WTC11 (cell line): ENCODE results near the gene CABCOCO1.
"Not testable (repeated sequence)": the region's sequence is repeated elsewhere in the genome, so short reads cannot be mapped to it uniquely, and the experiment has no call there.

Experiments used
- CREB1 ChIP-seq: sonication (generic); formaldehyde crosslinking; IDR thresholded peaks from 2 replicates; pipeline ENCODE4 v1.8.0; 2023; ENCODE audit warnings: mild to moderate bottlenecking, missing genetic modification reagents
- FOXJ3 ChIP-seq: sonication (generic); formaldehyde crosslinking; IDR thresholded peaks from 2 replicates; pipeline ENCODE4 v1.9.0; 2021; ENCODE audit warnings: missing genetic modification reagents, mild to moderate bottlenecking, borderline replicate concordance
- GTF2I ChIP-seq: fragments of 250-450 bp; sonication (Bioruptor Pico); conservative IDR thresholded peaks from 2 replicates; pipeline ENCODE4 v1.4.0; 2021; ENCODE audit warnings: mild to moderate bottlenecking
- JAZF1 ChIP-seq: fragments of 250-450 bp; sonication (Bioruptor Pico); IDR thresholded peaks from 2 replicates; pipeline ENCODE4 v1.9.0; 2021; ENCODE audit warnings: moderate library complexity, mild to moderate bottlenecking, inconsistent platforms
- JUN ChIP-seq: sonication (generic); formaldehyde crosslinking; IDR thresholded peaks from 2 replicates; pipeline ENCODE4 v1.8.0; 2023; ENCODE audit warnings: mild to moderate bottlenecking, missing genetic modification reagents
- RELA ChIP-seq: sonication (generic); formaldehyde crosslinking; IDR thresholded peaks from 2 replicates; pipeline ENCODE4 v1.8.1; 2022; ENCODE audit warnings: missing genetic modification reagents, mild to moderate bottlenecking, borderline replicate concordance
- SMAD3 ChIP-seq: sonication (generic); formaldehyde crosslinking; IDR thresholded peaks from 2 replicates; pipeline ENCODE4 v1.8.0; 2022; ENCODE audit warnings: missing genetic modification reagents, mild to moderate bottlenecking, borderline replicate concordance
- TF ChIP-seq, protein P1 (sequence below): sonication (generic); formaldehyde crosslinking; IDR thresholded peaks from 2 replicates; pipeline ENCODE4 v1.8.0; 2022; ENCODE audit warnings: mild to moderate bottlenecking, missing genetic modification reagents
- TF ChIP-seq, protein P2 (sequence below): sonication (generic); formaldehyde crosslinking; IDR thresholded peaks from 2 replicates; pipeline ENCODE4 v1.8.0; 2022; ENCODE audit warnings: mild to moderate bottlenecking, missing genetic modification reagents
- TF ChIP-seq, protein P3 (sequence below): fragments of 200-600 bp; IDR thresholded peaks from 2 replicates; pipeline ENCODE4 v1.8.0; 2022; ENCODE audit warnings: antibody characterized with exemption
- TF ChIP-seq, protein P4 (sequence below): sonication (generic); formaldehyde crosslinking; IDR thresholded peaks from 2 replicates; pipeline ENCODE4 v1.8.0; 2022; ENCODE audit warnings: mild to moderate bottlenecking, missing genetic modification reagents
- TF ChIP-seq, protein P5 (sequence below): fragments of 250-450 bp; sonication (Bioruptor Pico); IDR thresholded peaks from 2 replicates; pipeline ENCODE4 v1.8.0; 2021; ENCODE audit warnings: mild to moderate bottlenecking

DNA sequence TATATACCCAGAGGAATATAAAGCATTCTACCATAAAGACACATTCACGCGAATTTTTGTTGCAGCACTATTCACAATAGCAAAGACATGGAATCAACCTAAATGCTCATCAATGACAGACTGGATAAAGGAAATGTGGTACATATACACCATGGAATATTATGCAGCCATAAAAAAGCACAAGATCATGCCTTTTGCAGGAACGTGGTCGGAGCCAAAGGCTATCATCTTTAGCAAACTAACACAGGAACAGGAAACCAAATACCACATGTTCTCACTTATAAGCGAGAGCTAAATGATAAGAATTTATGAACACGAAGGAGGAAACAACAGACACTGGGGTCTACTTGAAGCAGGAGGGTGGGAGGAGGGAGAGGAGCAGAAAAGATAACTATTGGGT lies 74.7 kb downstream of the CABCOCO1 start:
- not testable (repeated sequence) for TF ChIP-seq SMAD3; CREB1; RELA; GTF2I (CRISPR knock-in tag); FOXJ3 (CRISPR knock-in tag); JAZF1 (CRISPR knock-in tag); JUN (CRISPR knock-in tag)
- TF ChIP-seq, protein P1, sequence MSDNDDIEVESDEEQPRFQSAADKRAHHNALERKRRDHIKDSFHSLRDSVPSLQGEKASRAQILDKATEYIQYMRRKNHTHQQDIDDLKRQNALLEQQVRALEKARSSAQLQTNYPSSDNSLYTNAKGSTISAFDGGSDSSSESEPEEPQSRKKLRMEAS (CRISPR knock-in tag) = not testable (repeated sequence)
- TF ChIP-seq, protein P2, sequence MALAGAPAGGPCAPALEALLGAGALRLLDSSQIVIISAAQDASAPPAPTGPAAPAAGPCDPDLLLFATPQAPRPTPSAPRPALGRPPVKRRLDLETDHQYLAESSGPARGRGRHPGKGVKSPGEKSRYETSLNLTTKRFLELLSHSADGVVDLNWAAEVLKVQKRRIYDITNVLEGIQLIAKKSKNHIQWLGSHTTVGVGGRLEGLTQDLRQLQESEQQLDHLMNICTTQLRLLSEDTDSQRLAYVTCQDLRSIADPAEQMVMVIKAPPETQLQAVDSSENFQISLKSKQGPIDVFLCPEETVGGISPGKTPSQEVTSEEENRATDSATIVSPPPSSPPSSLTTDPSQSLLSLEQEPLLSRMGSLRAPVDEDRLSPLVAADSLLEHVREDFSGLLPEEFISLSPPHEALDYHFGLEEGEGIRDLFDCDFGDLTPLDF = not testable (repeated sequence)
- TF ChIP-seq, protein P3, sequence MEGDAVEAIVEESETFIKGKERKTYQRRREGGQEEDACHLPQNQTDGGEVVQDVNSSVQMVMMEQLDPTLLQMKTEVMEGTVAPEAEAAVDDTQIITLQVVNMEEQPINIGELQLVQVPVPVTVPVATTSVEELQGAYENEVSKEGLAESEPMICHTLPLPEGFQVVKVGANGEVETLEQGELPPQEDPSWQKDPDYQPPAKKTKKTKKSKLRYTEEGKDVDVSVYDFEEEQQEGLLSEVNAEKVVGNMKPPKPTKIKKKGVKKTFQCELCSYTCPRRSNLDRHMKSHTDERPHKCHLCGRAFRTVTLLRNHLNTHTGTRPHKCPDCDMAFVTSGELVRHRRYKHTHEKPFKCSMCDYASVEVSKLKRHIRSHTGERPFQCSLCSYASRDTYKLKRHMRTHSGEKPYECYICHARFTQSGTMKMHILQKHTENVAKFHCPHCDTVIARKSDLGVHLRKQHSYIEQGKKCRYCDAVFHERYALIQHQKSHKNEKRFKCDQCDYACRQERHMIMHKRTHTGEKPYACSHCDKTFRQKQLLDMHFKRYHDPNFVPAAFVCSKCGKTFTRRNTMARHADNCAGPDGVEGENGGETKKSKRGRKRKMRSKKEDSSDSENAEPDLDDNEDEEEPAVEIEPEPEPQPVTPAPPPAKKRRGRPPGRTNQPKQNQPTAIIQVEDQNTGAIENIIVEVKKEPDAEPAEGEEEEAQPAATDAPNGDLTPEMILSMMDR = not testable (repeated sequence)
- TF ChIP-seq, protein P4, sequence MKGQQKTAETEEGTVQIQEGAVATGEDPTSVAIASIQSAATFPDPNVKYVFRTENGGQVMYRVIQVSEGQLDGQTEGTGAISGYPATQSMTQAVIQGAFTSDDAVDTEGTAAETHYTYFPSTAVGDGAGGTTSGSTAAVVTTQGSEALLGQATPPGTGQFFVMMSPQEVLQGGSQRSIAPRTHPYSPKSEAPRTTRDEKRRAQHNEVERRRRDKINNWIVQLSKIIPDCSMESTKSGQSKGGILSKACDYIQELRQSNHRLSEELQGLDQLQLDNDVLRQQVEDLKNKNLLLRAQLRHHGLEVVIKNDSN (CRISPR knock-in tag) = not testable (repeated sequence)
- TF ChIP-seq, protein P5, sequence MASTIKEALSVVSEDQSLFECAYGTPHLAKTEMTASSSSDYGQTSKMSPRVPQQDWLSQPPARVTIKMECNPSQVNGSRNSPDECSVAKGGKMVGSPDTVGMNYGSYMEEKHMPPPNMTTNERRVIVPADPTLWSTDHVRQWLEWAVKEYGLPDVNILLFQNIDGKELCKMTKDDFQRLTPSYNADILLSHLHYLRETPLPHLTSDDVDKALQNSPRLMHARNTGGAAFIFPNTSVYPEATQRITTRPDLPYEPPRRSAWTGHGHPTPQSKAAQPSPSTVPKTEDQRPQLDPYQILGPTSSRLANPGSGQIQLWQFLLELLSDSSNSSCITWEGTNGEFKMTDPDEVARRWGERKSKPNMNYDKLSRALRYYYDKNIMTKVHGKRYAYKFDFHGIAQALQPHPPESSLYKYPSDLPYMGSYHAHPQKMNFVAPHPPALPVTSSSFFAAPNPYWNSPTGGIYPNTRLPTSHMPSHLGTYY (CRISPR knock-in tag) = not testable (repeated sequence)
